OCI-LY3 (cell line): ENCODE data around the gene ANKS1A.

Experiments
- CTCF ChIP-seq: fragments of 200-600, 300-600 bp; sonication (generic); IDR thresholded peaks from 2 replicates; pipeline ENCODE4 v1.5.1; 2014; ENCODE audit warnings: antibody characterized with exemption, low read length, low read depth
- EZH2phosphoT487 ChIP-seq: fragments of 200-600 bp; shearing (Covaris generic); IDR thresholded peaks from 2 replicates; pipeline ENCODE4 v1.6.1; 2018; ENCODE audit warnings: antibody characterized with exemption, mixed run types, low read depth

GRCh38 chr6:34981366-34981765, 92.3 kb downstream of the ANKS1A start:
- TF ChIP-seq CTCF (no peak), EZH2phosphoT487 (no peak)
